A172 (cell line): ENCODE results near the gene CBX8. TPM values are rescaled to one million over a fixed set of nuclear protein-coding genes. Genes with fewer than 3 reads are reported as not detected.

Experiments used
- DNase-seq: peaks from one replicate; pipeline ENCODE4 v3.0.0-alpha.2; 2015; ENCODE audit warnings: low spot score
- total RNA-seq: library from RNA; depleted of rRNA; stranded (reverse); fragments of >200 nt; shearing (Covaris generic); gene quantifications from 2 replicates; pipeline ENCODE4 v1.2.3, GENCODE V29; 2014

CBX8 gene
- total RNA-seq, 1 experiment from 2014 or later = 8.8 TPM

- DNase-seq = peak; percentile 21
These were observed 3.6 kb downstream of the CBX8 start for GRCh38 chr17:79792984-79793923.

- no peak for DNase-seq
These were observed 4.5 kb downstream of the CBX8 start for GRCh38 chr17:79792341-79792871.

GRCh38 chr17:79791735-79792161, 5.1 kb downstream of the CBX8 start:
- no peak for DNase-seq

GRCh38 chr17:79790805-79791734, 5.8 kb downstream of the CBX8 start:
- DNase-seq = no peak

GRCh38 chr17:79789943-79790804, 6.7 kb downstream of the CBX8 start:
- no peak for DNase-seq

GRCh38 chr17:79788989-79789942, 7.6 kb downstream of the CBX8 start:
- no peak for DNase-seq

- no peak for DNase-seq
These were observed 8.4 kb downstream of the CBX8 start for GRCh38 chr17:79788455-79788854.

- DNase-seq = no peak
These were observed 9.8 kb downstream of the CBX8 start for GRCh38 chr17:79786930-79787643.

- peak; percentile 15 for DNase-seq
These were observed 10.7 kb downstream of the CBX8 start for GRCh38 chr17:79785900-79786810.

- DNase-seq = no peak
These were observed 11.6 kb downstream of the CBX8 start for GRCh38 chr17:79785017-79785899.

- DNase-seq = no peak
These were observed 12.4 kb downstream of the CBX8 start for GRCh38 chr17:79784353-79785016.

- DNase-seq = no peak
These were observed 13.0 kb downstream of the CBX8 start for GRCh38 chr17:79783891-79784290.

GRCh38 chr17:79781736-79782575, 14.9 kb downstream of the CBX8 start:
- no peak for DNase-seq

- no peak for DNase-seq
These were observed 15.7 kb downstream of the CBX8 start for GRCh38 chr17:79781012-79781650.
